ENCODE measurements around the gene ZNF573. TPM values are rescaled to one million over a fixed set of nuclear protein-coding genes. Genes with fewer than 3 reads are reported as not detected.

Gene ZNF573
- total RNA-seq, 1 experiment from 2014 or later, result 17.5 TPM

- H2AK5ac ChIP-seq (ENCODE audit: insufficient read length, low read length), result no peak overlapping the region
- no peak overlapping the region for H2BK20ac ChIP-seq (ENCODE audit: low read depth, low read length, poor library complexity, severe bottlenecking)
- H3K27me3 ChIP-seq (ENCODE audit: insufficient read depth, low read length), result peaks cover 8% of the 10 kb centered on the region; the same call in 1 of the 2 replicates
- no peak overlapping the region for H3K4ac ChIP-seq (ENCODE audit: low read depth, low read length)
- H2BK15ac ChIP-seq (ENCODE audit: low read depth, low read length), result no peak overlapping the region
- no peak overlapping the region for H3K23ac ChIP-seq (ENCODE audit: insufficient read length, low read depth, low read length)
- H4K91ac ChIP-seq (ENCODE audit: insufficient read length, low read depth, low read length), result no peak overlapping the region
- no peaks in the 10 kb centered on the region for H3K79me1 ChIP-seq (ENCODE audit: insufficient read depth, low read depth, low read length, poor library complexity, severe bottlenecking)
- H3K9me3 ChIP-seq (ENCODE audit: control insufficient read depth, low read depth, low read length), result no peaks in the 10 kb centered on the region
- H3K14ac ChIP-seq (ENCODE audit: insufficient read depth, low read length), result 0 out of 2 replicates have a peak overlapping the region, but pooled peaks have one; percentile 89
- no peak overlapping the region for H3T11ph ChIP-seq (ENCODE audit: low read length)
- H3K27me3 Mint-ChIP-seq (ENCODE audit: low read depth), result peaks cover 53% of the 10 kb centered on the region
- H4K5ac ChIP-seq (ENCODE audit: insufficient read length, low read depth, low read length), result no peak overlapping the region
- peak overlapping the region; percentile 98 for H3K4me2 ChIP-seq (ENCODE audit: insufficient read depth, insufficient read length, low read length)
- H4K20me1 ChIP-seq (ENCODE audit: control insufficient read depth, insufficient read depth, insufficient read length), result no peaks in the 10 kb centered on the region
- peaks cover 5 to 10% of the 10 kb centered on the region in 2 experiments for H3K9me3 Mint-ChIP-seq
- H2BK120ac ChIP-seq (ENCODE audit: low read depth, low read length, poor library complexity, severe bottlenecking), result no peak overlapping the region
- TF ChIP-seq, protein P1, sequence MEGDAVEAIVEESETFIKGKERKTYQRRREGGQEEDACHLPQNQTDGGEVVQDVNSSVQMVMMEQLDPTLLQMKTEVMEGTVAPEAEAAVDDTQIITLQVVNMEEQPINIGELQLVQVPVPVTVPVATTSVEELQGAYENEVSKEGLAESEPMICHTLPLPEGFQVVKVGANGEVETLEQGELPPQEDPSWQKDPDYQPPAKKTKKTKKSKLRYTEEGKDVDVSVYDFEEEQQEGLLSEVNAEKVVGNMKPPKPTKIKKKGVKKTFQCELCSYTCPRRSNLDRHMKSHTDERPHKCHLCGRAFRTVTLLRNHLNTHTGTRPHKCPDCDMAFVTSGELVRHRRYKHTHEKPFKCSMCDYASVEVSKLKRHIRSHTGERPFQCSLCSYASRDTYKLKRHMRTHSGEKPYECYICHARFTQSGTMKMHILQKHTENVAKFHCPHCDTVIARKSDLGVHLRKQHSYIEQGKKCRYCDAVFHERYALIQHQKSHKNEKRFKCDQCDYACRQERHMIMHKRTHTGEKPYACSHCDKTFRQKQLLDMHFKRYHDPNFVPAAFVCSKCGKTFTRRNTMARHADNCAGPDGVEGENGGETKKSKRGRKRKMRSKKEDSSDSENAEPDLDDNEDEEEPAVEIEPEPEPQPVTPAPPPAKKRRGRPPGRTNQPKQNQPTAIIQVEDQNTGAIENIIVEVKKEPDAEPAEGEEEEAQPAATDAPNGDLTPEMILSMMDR (conservative IDR thresholded peaks at IDR 0.05), result peak; percentile 31; the same call in 2 of the 3 replicates
- H3K4me1 ChIP-seq (ENCODE audit: insufficient read depth, low read length), result no peaks in the 10 kb centered on the region; the same call in 1 of the 2 replicates
- peak overlapping the region; percentile 79 for H2AFZ ChIP-seq (ENCODE audit: low read length)
- peak; percentile 88 for DNase-seq
- WGBS (ENCODE audit: extremely low coverage, insufficient read length, low lambda C conversion rate), result no CpG with 5 or more reads among the region's 48 CpGs
- peaks cover 7 to 11% (median 8%) of the 10 kb centered on the region in 3 experiments for H3K36me3 Mint-ChIP-seq (ENCODE audit: insufficient read depth in 1 of 3, low read depth in 3 of 3)
- H3K4me1 Mint-ChIP-seq, result peaks cover 18 to 22% of the 10 kb centered on the region in 2 experiments
- H3K23me2 ChIP-seq (ENCODE audit: insufficient read length, low read depth, low read length, poor library complexity, severe bottlenecking), result peaks cover 7% of the 10 kb centered on the region
- peak overlapping the region; percentile 82 to 94 for H3K4me3 Mint-ChIP-seq
- H2BK5ac ChIP-seq (ENCODE audit: insufficient read length, low read length), result no peak overlapping the region
- H3K18ac ChIP-seq (ENCODE audit: insufficient read length, low read depth, low read length), result peak overlapping the region; percentile 51
- no peak overlapping the region for H3K27ac ChIP-seq (ENCODE audit: insufficient read length, low read depth, low read length)
- no peaks in the 10 kb centered on the region for H3K79me2 ChIP-seq (ENCODE audit: insufficient read depth, low read length)
- H3K9ac ChIP-seq (ENCODE audit: extremely low read depth, insufficient read length, low read length), result peak overlapping the region; percentile 41
- no peak overlapping the region for H2BK12ac ChIP-seq (ENCODE audit: insufficient read length, low read depth, low read length)
- no peak overlapping the region for H3K56ac ChIP-seq (ENCODE audit: insufficient read length, low read depth, low read length)
- H3K27ac Mint-ChIP-seq, result no peak overlapping the region
- no peak overlapping the region for H4K8ac ChIP-seq (replicated peaks; ENCODE audit: insufficient read length, low read depth, low read length)
Observed at GRCh38 chr19:37691881-37692504, 87.4 kb downstream of the ZNF573 start.

Other genes with a start within 250 kb of the ZNF573 start
- gene ZNF571, start 184.8 kb downstream of the ZNF573 start, total RNA-seq (2021), result 4.5 and 5.3 TPM in 2 replicates
- 0.20 and 0.22 TPM in 2 replicates for gene ZNF540, start 184.7 kb downstream of the ZNF573 start, total RNA-seq (2021)
- gene ZFP30, start 124.1 kb downstream of the ZNF573 start, total RNA-seq (2021), result 10.1 and 10.8 TPM in 2 replicates
- 24.3 and 27.5 TPM in 2 replicates for gene ZNF607, start 59.8 kb downstream of the ZNF573 start, total RNA-seq (2021)
- gene WDR87, start 127.0 kb upstream of the ZNF573 start, total RNA-seq (2021), result not detected in 2 replicates
- gene SIPA1L3, start 127.6 kb upstream of the ZNF573 start, total RNA-seq (2021), result 40.1 and 41.9 TPM in 2 replicates

Measured in H9 (cell line).